ENCODE data around the gene RGS9. TPM values are rescaled to one million over a fixed set of nuclear protein-coding genes. Genes with fewer than 3 reads are reported as not detected.

Gene RGS9
- total and polyA plus RNA-seq, 2 of the 13 experiments (the other 11 are each of a cell fraction or from before 2014, with no cell fraction given): 0.44 to 0.74 TPM

DNA sequence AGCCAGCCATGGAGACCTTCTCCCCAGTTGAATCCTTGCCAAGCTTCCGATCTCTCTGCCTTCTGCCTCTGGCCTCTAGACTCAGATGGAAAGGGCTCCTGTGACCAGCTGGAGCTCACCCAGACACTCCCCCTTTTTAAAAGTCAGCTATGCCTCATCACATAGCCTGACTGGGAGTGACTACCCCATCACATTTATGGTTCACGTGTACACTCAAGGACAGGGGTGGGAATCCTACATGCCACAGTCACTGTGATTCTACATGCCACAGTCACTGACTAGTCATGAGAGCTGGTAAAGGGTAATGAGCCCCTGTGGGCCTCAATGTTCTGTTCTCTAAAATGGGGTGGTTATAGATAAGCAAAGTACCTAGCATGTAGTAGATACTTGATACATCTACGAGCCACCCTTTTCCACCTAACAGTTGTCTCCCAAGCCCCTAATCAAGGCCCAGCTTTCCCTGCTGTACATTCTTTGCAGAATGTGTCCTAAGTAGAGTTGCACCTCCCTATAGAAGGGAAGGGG, 85.1 kb downstream of the RGS9 start:
- FAIRE-seq: no peak
- Histone ChIP-seq H3K79me2 (ENCODE audit: insufficient read depth, low read length) (no peaks in the 10 kb centered on the region), H3K9ac (ENCODE audit: insufficient read depth, low read depth, low read length) (no peak overlapping the region), H3K27me3 (ENCODE audit: control insufficient read depth in 1 of 2, insufficient read depth in 2 of 2, low read length in 2 of 2) (peaks cover 5 to 22% of the 10 kb centered on the region in 2 experiments; a peak in 3 of 5 replicates), H3K27ac (ENCODE audit: extremely low read length, insufficient read depth, low read length) (no peak overlapping the region), H3K9me3 (ENCODE audit: low read length) (no peaks in the 10 kb centered on the region), H2AFZ (ENCODE audit: low read length) (no peak overlapping the region), H3K4me1 (ENCODE audit: insufficient read depth, low read length) (0 out of 2 replicates have a peak, but pooled peaks cover 5% of the 10 kb centered on the region), H4K20me1 (ENCODE audit: insufficient read depth, low read length) (no peaks in the 10 kb centered on the region), H3K36me3 (replicated peaks in 1 of 2; ENCODE audit: control insufficient read depth in 1 of 2, insufficient read depth in 2 of 2, low read length in 2 of 2) (no peaks in the 10 kb centered on the region), H3K4me2 (ENCODE audit: low read depth, low read length) (no peak overlapping the region), H3K4me3 (replicated peaks in 1 of 3; ENCODE audit: insufficient read depth in 1 of 3, low read depth in 2 of 3, low read length in 3 of 3) (no peak overlapping the region)
- CTCF ChIA-PET (ENCODE audit: low intra/inter-chr PET ratio, low total read pairs): no interaction called here
- no peak for DNase-seq (ENCODE audit: low spot score)
- in situ Hi-C loops (cut with HindIII; ENCODE audit: extremely low pct_ligation_motif_present, low pct_unique_long_range_greater_than_20kb) (no loop called here), intact Hi-C loops (cut with micrococcal nuclease; ENCODE audit: unreplicated experiment) (no loop called here)
- no peak for ATAC-seq
- no TSS peak for BruUV-seq (replicated peaks)
- POLR2A ChIA-PET: no interaction called here
- TF ChIP-seq CREB1 (IDR thresholded peaks at IDR 0.05) (no peak), CREB1 (CRISPR knock-in tag; IDR thresholded peaks at IDR 0.05) (no peak), ZNF572 (CRISPR knock-in tag; IDR thresholded peaks at IDR 0.05) (no peak), SMAD1 (CRISPR knock-in tag; IDR thresholded peaks at IDR 0.05; ENCODE audit: borderline replicate concordance, low read depth) (no peak)
- TF ChIP-seq, protein P1, sequence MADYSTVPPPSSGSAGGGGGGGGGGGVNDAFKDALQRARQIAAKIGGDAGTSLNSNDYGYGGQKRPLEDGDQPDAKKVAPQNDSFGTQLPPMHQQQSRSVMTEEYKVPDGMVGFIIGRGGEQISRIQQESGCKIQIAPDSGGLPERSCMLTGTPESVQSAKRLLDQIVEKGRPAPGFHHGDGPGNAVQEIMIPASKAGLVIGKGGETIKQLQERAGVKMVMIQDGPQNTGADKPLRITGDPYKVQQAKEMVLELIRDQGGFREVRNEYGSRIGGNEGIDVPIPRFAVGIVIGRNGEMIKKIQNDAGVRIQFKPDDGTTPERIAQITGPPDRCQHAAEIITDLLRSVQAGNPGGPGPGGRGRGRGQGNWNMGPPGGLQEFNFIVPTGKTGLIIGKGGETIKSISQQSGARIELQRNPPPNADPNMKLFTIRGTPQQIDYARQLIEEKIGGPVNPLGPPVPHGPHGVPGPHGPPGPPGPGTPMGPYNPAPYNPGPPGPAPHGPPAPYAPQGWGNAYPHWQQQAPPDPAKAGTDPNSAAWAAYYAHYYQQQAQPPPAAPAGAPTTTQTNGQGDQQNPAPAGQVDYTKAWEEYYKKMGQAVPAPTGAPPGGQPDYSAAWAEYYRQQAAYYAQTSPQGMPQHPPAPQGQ (CRISPR knock-in tag; IDR thresholded peaks at IDR 0.05; ENCODE audit: borderline replicate concordance): no peak
- 46% methylated on average over 3 of the region's 3 CpGs for WGBS (ENCODE audit: low lambda C conversion rate)

DNA sequence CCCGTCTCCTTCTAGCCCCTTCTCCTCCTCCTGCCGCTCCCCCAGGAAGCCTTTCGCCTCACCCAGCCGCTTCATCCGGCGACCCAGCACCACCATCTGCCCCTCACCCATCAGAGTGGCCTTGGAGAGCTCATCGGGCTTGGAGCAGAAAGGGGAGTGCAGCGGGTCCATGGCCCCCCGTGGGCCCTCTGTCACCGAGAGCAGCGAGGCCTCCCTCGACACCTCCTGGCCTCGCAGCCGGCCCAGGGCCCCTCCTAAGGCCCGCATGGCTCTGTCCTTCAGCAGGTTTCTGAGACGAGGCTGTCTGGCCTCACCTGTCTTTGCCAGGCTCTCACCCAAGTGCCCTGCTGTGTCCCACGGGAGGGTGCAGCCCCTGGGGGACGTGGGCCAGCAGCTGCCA, 87.9 kb downstream of the RGS9 start:
- Histone ChIP-seq H3K27me3 (ENCODE audit: control insufficient read depth in 1 of 2, insufficient read depth in 2 of 2, low read length in 2 of 2) (peaks cover 8 to 22% of the 10 kb centered on the region in 2 experiments; a peak in 4 of 5 replicates), H3K9ac (ENCODE audit: insufficient read depth, low read depth, low read length) (no peak overlapping the region), H3K27ac (ENCODE audit: extremely low read length, insufficient read depth, low read length) (no peak overlapping the region), H3K36me3 (replicated peaks in 1 of 2; ENCODE audit: control insufficient read depth in 1 of 2, insufficient read depth in 2 of 2, low read length in 2 of 2) (no peaks in the 10 kb centered on the region), H3K4me2 (ENCODE audit: low read depth, low read length) (no peak overlapping the region), H3K4me3 (replicated peaks in 1 of 3; ENCODE audit: insufficient read depth in 1 of 3, low read depth in 2 of 3, low read length in 3 of 3) (no peak overlapping the region), H4K20me1 (ENCODE audit: insufficient read depth, low read length) (no peaks in the 10 kb centered on the region), H2AFZ (ENCODE audit: low read length) (no peak overlapping the region), H3K79me2 (ENCODE audit: insufficient read depth, low read length) (no peaks in the 10 kb centered on the region), H3K4me1 (ENCODE audit: insufficient read depth, low read length) (no peaks in the 10 kb centered on the region), H3K9me3 (ENCODE audit: low read length) (no peaks in the 10 kb centered on the region)
- DNase-seq (ENCODE audit: low spot score): no peak
- in situ Hi-C loops (cut with HindIII; ENCODE audit: extremely low pct_ligation_motif_present, low pct_unique_long_range_greater_than_20kb): no loop called here
- no peak; the same call in 2 of the 3 replicates for ATAC-seq
- BruUV-seq (replicated peaks): no TSS peak
- intact Hi-C loops (cut with micrococcal nuclease; ENCODE audit: unreplicated experiment): no loop called here
- ChIA-PET POLR2A (no interaction called here), CTCF (ENCODE audit: low intra/inter-chr PET ratio, low total read pairs) (no interaction called here)
- WGBS (ENCODE audit: low lambda C conversion rate): 47% methylated on average over 16 of the region's 18 CpGs
- FAIRE-seq: no peak
- TF ChIP-seq, protein P2, sequence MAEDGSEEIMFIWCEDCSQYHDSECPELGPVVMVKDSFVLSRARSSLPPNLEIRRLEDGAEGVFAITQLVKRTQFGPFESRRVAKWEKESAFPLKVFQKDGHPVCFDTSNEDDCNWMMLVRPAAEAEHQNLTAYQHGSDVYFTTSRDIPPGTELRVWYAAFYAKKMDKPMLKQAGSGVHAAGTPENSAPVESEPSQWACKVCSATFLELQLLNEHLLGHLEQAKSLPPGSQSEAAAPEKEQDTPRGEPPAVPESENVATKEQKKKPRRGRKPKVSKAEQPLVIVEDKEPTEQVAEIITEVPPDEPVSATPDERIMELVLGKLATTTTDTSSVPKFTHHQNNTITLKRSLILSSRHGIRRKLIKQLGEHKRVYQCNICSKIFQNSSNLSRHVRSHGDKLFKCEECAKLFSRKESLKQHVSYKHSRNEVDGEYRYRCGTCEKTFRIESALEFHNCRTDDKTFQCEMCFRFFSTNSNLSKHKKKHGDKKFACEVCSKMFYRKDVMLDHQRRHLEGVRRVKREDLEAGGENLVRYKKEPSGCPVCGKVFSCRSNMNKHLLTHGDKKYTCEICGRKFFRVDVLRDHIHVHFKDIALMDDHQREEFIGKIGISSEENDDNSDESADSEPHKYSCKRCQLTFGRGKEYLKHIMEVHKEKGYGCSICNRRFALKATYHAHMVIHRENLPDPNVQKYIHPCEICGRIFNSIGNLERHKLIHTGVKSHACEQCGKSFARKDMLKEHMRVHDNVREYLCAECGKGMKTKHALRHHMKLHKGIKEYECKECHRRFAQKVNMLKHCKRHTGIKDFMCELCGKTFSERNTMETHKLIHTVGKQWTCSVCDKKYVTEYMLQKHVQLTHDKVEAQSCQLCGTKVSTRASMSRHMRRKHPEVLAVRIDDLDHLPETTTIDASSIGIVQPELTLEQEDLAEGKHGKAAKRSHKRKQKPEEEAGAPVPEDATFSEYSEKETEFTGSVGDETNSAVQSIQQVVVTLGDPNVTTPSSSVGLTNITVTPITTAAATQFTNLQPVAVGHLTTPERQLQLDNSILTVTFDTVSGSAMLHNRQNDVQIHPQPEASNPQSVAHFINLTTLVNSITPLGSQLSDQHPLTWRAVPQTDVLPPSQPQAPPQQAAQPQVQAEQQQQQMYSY (CRISPR knock-in tag; IDR thresholded peaks at IDR 0.05): no peak
- TF ChIP-seq, protein P3, sequence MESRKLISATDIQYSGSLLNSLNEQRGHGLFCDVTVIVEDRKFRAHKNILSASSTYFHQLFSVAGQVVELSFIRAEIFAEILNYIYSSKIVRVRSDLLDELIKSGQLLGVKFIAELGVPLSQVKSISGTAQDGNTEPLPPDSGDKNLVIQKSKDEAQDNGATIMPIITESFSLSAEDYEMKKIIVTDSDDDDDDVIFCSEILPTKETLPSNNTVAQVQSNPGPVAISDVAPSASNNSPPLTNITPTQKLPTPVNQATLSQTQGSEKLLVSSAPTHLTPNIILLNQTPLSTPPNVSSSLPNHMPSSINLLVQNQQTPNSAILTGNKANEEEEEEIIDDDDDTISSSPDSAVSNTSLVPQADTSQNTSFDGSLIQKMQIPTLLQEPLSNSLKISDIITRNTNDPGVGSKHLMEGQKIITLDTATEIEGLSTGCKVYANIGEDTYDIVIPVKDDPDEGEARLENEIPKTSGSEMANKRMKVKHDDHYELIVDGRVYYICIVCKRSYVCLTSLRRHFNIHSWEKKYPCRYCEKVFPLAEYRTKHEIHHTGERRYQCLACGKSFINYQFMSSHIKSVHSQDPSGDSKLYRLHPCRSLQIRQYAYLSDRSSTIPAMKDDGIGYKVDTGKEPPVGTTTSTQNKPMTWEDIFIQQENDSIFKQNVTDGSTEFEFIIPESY (CRISPR knock-in tag; IDR thresholded peaks at IDR 0.05): no peak
- TF ChIP-seq MYC (CRISPR knock-in tag; IDR thresholded peaks at IDR 0.05; ENCODE audit: borderline replicate concordance) (no peak), CHD2 (IDR thresholded peaks at IDR 0.05; ENCODE audit: low read depth, low read length) (no peak), NFIC (IDR thresholded peaks at IDR 0.05; ENCODE audit: low read length) (no peak)
- TF ChIP-seq, protein P4, sequence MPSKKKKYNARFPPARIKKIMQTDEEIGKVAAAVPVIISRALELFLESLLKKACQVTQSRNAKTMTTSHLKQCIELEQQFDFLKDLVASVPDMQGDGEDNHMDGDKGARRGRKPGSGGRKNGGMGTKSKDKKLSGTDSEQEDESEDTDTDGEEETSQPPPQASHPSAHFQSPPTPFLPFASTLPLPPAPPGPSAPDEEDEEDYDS (CRISPR knock-in tag; IDR thresholded peaks at IDR 0.05): no peak

All from HepG2 (cell line).